GM19438 (cell line): Measurements from ENCODE around the gene DEUP1.
"Not testable (repeated sequence)": the region's sequence is repeated elsewhere in the genome, so short reads cannot be mapped to it uniquely, and the experiment has no call there.

Source experiments
- ATAC-seq: cut with Tn5 transposase; IDR thresholded peaks from one replicate; pipeline ENCODE4 v1.9.1; 2021; ENCODE audit warnings: low read depth; ENCODE audit not compliant: unreplicated experiment

The DEUP1 gene

DNA sequence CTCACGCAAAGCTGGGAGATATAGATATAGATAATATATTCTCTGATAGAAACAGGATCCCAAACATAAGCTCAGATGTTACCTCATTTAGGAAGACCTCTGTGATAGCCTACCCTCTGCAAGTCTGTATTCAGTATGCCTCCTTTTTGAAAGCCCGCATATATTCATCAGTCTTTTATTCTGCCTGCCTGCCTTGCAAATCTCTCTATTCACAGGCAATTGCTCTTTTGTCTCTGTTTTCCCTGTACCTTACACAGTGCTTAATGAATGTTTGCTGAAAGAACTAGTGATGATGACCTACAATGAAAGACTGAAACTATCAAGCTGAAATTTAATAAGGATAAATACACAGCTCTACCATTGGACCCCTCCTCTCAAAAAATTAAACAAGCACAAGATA lies 18.4 kb downstream of the DEUP1 start:
- ATAC-seq: no peak

GRCh38 chr11:93350835-93351234 lies 20.3 kb downstream of the DEUP1 start:
- no peak for ATAC-seq

- ATAC-seq: no peak
Measured at GRCh38 chr11:93359396-93359795, 28.9 kb downstream of the DEUP1 start.

DNA sequence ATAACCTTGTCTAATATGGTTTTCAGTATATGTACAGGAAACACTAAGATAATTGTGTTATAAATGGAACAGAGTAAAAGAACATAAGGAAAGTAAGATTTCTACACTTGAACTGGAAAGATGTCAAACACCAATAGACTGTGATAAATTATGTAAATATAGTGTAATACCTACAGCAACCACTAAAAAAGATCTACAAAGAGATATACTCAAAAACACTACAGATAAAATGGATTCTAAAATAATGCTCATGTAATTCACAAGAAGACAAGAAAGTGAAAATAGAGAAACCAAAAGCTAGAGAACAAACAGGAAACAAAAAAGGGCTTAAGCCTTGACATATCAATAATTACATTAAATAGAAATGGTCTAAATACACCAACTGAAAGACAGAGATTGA lies 30.9 kb downstream of the DEUP1 start:
- no peak for ATAC-seq

DNA sequence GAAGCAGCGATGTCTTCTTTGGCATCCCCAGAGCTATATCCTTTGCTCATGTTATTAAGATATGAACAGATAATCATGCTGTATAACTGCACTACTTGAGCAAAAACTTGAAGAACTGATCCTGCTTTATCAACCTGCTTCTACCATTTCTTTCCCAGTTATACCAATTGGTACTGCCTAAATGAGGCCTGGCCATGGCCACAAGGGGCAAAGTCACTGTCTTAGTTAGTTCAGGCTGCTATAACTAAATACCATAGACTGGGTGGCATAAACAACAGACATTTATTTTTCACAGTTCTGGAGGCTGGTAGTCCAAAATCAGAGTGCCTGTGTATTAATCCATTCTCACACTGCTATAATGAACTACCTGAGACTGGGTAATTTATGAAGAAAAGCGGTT lies 37.5 kb downstream of the DEUP1 start:
- ATAC-seq: no peak

DNA sequence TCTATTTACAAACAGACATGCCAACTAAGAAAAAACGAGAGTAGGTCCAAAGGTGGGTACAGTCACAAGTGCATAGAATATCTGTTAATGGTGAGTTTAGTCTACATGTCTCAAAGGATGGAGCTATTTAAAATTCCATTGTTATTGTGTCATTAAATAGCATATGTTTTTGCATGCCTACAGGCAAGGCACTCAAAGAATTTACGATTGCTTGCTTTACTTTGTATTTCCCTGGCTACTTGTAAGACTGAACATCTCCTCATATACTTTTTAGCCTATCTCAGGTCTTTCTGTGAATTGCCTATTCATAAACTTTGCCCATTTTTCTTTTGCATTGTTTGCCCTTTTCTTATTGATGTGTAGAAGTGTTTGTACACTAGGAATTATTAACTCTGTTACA lies 39.7 kb downstream of the DEUP1 start:
- no peak for ATAC-seq

- ATAC-seq: no peak
Measured at GRCh38 chr11:93389737-93390136, 59.2 kb downstream of the DEUP1 start.

DNA sequence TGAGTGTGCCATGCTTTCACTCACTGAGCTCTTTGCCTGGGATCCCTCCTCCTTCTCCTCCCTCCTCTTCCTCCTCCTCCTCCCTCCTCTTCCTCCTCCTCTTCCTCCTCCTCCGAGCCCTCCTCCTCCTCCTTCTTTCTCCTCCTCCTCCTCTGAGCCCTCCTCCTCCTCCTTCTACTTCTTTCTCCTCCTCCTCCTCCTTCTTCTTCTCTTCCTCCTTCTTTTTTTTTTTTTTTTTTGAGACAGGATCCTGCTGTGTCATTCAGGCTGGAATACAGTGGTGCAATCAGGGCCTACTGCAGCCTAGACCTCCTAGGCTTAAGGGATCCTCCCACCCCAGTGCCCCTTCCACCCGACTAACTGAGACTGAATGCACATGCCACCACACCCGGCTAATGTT lies 62.3 kb downstream of the DEUP1 start:
- no peak for ATAC-seq

DNA sequence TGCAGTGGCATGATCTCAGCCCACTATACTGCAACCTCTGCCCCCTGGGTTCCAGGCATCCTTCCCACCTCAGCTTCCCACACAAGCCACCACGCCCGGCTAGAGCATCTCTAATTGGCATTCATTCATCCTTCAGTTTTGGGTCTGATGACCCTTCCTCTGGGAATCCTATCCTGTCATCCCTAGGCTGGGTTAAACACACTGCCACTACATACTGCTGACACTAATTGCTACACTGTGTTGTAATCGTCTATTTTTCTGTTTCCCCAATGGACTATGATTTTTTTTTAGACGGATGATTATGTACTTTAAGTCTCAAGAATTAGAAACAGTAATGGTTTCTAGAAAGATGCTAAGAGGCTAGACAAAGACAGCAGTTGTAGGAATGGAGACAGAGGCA lies 62.8 kb downstream of the DEUP1 start:
- ATAC-seq: no peak

- no peak for ATAC-seq
Measured at GRCh38 chr11:93394488-93394887, 63.9 kb downstream of the DEUP1 start.

DNA sequence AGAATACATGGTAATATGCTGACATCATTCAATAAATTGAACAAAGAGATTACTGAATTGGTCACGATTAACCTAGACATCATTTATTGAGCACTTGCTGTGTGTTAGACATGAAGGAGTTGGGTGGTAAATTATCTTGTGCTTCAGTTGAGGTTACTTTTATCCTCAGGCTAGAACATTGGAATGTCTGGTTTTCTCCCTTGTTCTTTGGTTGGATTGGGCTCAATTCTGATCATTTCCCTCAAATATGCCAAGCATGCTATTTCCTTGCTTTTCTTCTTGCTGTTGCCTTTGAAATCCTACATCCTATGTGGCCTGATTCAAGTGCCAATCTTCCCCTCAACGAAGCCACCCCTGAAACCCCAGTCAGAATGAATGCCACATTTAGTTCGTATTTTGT lies 65.8 kb downstream of the DEUP1 start:
- no peak for ATAC-seq

DNA sequence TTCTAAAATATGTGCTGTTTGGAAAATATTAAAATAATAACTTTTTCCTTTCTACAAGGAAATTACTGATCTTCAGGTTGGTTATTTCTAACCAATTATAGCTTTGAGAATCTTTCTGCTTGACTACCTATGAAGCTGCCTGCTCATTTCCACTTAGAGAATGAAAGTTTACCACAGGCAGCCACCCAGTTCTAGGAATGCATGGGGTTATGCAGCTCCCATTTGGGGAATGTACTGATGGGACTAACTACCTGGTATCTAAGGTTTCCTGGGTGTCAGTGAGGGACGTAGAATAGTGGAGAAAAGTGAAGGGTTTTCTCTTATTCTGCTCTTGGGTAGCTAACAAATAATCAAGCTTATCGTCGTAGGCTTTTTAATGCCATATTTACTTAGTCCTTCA lies 73.4 kb downstream of the DEUP1 start:
- ATAC-seq: no peak

DNA sequence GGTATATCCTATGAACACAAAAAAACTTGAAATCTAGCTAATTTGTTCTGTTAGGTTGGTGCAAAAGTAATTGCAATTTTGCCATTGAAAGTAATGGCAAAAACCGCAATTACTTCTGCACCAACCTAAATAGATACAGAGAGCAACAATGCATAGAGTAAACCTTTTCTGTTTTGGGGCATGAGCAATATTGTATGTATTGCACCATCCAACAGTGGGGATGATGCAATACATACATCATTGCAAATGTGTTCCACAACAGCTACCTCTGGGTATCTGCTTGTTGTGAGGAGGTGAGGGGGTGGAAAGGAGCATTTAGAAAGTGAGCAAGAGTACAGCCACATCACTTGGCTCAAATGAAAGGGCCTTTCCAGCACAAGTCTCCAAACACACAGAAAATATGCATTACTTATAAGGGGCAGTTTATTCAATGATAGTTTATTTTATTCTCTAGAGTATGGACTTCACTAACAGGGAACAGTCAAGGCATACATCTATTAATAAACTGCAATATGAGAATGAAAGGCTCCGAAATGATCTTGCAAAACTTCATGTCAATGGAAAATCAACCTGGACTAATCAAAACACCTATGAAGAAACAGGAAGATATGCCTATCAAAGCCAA lies 77.3 kb downstream of the DEUP1 start:
- no peak for ATAC-seq

GRCh38 chr11:93410441-93410840 lies 79.9 kb downstream of the DEUP1 start:
- ATAC-seq: no peak

- ATAC-seq: no peak
Measured at GRCh38 chr11:93411705-93412104, 81.2 kb downstream of the DEUP1 start.

- ATAC-seq: no peak
Measured at GRCh38 chr11:93432247-93432646, 101.7 kb downstream of the DEUP1 start.

- ATAC-seq: not testable (repeated sequence)
Measured at GRCh38 chr11:93443232-93443631, 112.7 kb downstream of the DEUP1 start.

DNA sequence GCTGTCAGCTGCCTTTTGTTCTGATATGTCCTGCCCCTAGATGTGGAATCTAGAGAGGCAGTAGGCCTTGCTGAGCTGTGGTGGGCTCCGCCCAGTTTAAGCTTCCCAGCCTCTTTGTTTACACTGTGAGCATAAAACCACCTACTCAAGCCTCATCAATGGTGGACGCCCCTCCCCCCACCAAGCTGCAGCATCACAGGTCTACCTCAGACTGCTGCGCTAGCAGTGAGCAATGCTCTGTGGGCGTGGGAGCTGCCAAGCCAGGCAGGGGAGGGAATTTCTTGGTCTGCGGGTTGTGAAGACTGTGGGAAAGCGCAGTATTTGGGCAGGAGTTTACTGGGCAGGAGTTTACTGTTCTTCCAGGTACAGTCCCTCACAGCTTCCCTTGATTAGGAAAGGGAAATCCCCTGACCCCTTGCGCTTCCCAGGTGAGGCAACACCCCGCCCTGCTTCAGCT lies 114.1 kb downstream of the DEUP1 start:
- ATAC-seq: no peak

DNA sequence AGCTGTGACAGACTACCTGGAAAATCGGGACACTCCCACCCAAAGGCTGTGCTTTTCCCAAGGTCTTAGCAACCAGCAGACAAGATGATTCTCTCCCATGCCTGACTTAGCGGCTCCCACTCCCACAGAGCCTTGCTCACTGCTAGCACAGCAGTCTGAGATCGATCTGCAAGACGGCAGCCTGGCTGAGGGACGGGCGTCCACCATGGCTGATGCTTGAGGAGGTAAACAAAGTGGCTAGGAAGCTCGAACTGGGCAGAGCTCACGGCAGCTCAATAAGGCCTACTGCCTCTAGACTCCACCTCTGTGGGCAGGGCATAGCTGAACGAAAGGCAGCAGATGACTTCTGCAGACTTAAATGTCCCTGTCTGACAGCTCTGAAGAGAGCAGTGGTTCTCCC lies 127.7 kb downstream of the DEUP1 start:
- no peak for ATAC-seq

DNA sequence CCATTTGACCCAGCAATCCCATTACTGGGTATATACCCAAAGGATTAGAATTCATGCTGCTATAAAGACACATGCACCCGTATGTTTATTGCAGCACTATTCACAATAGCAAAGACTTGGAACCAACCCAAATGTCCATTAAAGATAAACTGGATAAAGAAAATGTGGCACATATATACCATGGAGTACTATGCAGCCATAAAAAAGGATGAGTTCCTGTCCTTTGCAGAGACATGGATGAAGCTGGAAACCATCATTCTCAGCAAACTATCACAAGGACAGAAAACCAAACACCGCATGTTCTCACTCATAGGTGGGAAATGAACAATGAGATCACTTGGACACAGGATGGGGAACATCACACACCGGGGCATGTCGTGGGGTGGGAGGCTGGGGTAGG lies 133.1 kb downstream of the DEUP1 start:
- ATAC-seq: not testable (repeated sequence)

- no peak for ATAC-seq
Measured at GRCh38 chr11:93464927-93465540, 134.5 kb downstream of the DEUP1 start.

DNA sequence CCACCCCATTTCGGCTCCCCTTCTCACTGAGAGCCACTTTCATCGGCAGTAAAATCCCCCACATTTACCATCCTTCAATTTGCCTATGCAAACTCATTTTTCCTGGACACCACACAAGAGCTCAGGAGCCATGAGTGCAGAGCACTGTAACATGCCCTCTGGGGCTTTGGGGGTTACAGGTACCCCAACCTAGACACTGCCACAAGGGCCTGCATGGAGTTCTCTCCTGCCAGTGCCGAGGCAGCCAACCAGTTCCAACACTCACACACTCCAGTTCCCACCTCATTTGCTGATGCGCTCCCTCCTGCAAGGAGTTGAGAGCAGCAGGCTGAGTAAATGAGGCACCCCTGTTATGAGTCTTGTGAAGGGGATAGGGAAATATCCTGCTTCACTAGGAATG lies 136.5 kb downstream of the DEUP1 start:
- no peak for ATAC-seq

- ATAC-seq: no peak
Measured at GRCh38 chr11:93468290-93468689, 137.7 kb downstream of the DEUP1 start.
